ENCODE data around the gene TSEN54. TPM values are rescaled to one million over a fixed set of nuclear protein-coding genes. Genes with fewer than 3 reads are reported as not detected.

The TSEN54 gene
- 15.3 and 20.8 TPM in 2 replicates for total RNA-seq

GRCh38 chr17:75516255-75516618, at the start of gene TSEN54:
Gene TSEN54 (plus strand): TSS chr17:75516528. CDS start chr17:75516561, 33 bp downstream.

GRCh38 chr17:75515496-75516254, 653 bp upstream of the TSEN54 start, which contains the start of gene CASKIN2:
Gene CASKIN2 (minus strand): TSS chr17:75515537. CDS start chr17:75513804, 1,733 bp downstream.

GRCh38 chr17:75524970-75525805, 8.9 kb downstream of the TSEN54 start, which contains the start of gene LLGL2:
Gene LLGL2 (plus strand): TSS chr17:75525697. CDS start chr17:75543427, 17,730 bp downstream.

Other genes with a start within 250 kb of the TSEN54 start
- 10.4 and 10.6 TPM in 2 replicates for gene MIF4GD, start 245.3 kb upstream of the TSEN54 start, total RNA-seq
- 7.6 TPM in 2 replicates for gene SLC25A19, start 227.1 kb upstream of the TSEN54 start, total RNA-seq
- 62.9 and 63.9 TPM in 2 replicates for gene GRB2, start 110.8 kb upstream of the TSEN54 start, total RNA-seq
- gene TMEM94, start 59.9 kb upstream of the TSEN54 start, total RNA-seq: 35.2 and 44.9 TPM in 2 replicates
- gene CASKIN2, start 991 bp upstream of the TSEN54 start, total RNA-seq: 6.7 and 9.1 TPM in 2 replicates
- 0.30 and 1.5 TPM in 2 replicates for gene LLGL2, start 9.2 kb downstream of the TSEN54 start, total RNA-seq
- gene MYO15B, start 71.3 kb downstream of the TSEN54 start, total RNA-seq: 2.0 and 2.1 TPM in 2 replicates
- gene SMIM5, start 116.9 kb downstream of the TSEN54 start, total RNA-seq: not detected in 2 replicates
- gene RECQL5, start 150.6 kb downstream of the TSEN54 start, total RNA-seq: 15.2 and 17.3 TPM in 2 replicates
- gene SAP30BP, start 150.8 kb downstream of the TSEN54 start, total RNA-seq: 43.9 and 62.7 TPM in 2 replicates
- gene ITGB4, start 204.9 kb downstream of the TSEN54 start, total RNA-seq: under 0.01 and 0.30 TPM in 2 replicates
- 50.1 and 52.8 TPM in 2 replicates for gene GALK1, start 248.7 kb downstream of the TSEN54 start, total RNA-seq

Measured in bronchus fibroblast of lung (primary cell).